GM11168 (cell line): ENCODE data around the gene MPL.

Experiments
- in situ Hi-C: fragments of 300-500 bp; cut with MboI; formaldehyde crosslinking; loops from one replicate; pipeline ENCODE4 v1.12.0; 2022; ENCODE audit warnings: low sequenced_read_pairs; ENCODE audit not compliant: unreplicated experiment

MPL gene

GRCh38 chr1:43321331-43321891 lies 16.2 kb upstream of the MPL start:
- in situ Hi-C loops, result no loop called here

DNA sequence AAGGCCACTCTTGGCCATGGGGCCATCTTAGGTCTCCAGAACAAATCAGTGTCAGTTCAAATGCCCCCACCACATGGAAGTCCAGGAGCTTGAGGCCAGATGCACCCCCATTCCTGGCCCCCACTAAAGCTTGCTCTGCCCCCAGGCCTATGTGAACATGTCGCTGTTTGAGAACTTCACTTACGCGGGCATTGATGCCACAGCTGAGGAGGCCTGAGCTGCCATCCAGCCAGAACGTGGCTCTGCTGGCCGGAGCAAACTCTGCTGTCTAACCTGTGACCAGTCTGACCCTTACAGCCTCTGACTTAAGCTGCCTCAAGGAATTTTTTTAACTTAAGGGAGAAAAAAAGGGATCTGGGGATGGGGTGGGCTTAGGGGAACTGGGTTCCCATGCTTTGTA lies 15.1 kb upstream of the MPL start:
- in situ Hi-C loops, result no loop called here

DNA sequence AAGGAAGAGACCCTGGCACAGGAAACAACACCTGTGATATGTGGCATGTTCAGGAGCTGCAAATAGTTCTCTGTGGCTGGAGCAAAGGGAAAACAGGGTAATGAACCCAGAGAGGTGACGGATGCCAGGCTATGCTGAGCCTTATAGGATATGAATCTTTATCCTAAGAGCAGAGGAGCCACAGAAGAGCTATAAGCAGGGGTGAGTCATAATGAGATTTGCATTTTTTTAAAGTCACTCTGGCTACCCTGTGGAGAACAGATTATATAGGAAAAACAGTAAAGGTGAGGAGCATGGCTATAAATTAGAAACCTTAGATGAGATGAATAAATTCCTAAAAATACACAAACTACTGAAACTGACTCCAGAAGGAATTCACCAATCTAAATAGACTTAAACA lies 12.8 kb upstream of the MPL start:
- in situ Hi-C loops, result no loop called here

DNA sequence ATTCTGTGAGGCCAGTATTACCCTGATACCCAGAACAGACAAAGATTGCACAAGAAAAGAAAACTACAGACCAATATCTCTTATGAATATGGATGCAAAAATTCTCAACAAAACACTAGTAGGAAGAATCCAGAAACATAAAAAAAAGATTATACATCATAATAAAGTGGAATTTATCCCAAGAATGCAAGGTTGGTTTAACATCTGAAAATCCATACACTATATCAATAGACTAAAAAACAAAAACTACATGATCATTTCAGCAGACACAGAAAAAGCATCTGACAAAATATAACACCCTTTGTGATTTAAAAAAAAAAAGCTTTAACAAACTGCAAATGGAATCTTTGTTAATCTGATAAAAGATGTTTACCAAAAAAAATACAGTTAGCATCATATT lies 12.2 kb upstream of the MPL start:
- in situ Hi-C loops, result no loop called here

- in situ Hi-C loops, result no loop called here
Observed at GRCh38 chr1:43327549-43328292, 9.9 kb upstream of the MPL start.

DNA sequence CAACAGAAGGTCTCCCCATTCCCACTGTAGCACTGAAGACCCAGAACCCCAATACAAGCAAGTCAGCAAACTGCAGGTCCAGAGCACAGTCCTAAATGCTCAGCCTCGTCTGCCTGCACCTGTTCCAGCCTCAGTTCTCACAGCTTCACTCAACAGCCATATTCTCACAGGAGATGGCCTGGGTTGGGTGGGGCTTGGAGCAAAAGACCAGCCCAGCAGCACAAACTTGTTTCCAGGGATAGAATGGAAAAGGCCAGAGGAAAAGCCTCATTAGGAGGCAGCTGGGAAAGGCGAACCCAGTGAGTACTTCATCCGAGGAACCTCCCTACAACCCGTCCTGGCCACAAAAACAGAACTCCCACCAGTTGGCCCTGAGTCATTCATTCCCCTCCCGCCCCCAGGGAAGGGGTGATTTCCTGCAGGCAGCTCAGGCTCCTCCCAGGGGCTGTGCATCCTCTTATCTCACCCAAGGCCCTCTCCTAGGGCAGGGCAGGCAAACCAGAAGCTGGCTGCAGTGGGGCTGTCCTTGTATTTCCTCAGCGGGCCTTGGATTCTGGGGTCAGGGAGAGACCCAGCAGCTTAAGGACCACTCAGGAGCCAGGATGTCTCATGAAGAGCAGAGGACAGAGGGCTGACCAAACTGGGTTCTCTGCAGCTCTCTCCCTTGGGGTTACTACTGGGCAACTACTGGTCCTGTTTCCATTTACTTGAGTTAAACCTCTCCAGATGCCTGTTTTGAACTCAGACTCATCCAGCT lies 7.4 kb upstream of the MPL start:
- in situ Hi-C loops, result no loop called here

DNA sequence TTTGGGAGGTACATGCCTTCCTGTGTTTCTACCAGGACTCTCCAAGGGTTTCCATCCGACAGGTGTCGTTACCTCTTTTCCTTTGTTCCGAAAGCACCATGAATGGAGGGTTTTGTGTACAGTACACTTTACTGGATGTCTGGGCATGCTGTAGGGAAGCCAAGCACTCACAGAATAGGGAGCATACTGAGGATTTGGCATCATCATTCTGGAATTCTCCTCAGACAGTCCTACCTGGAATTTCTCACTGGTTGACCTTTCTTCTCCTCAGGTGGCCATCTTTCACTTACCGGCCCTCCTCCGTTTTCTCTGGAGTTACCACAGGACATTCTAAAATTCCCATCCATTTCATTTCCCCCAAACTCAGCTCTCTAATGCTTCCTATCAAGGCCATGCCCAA lies 5.9 kb upstream of the MPL start:
- in situ Hi-C loops, result no loop called here

GRCh38 chr1:43334453-43335205 lies 3.0 kb upstream of the MPL start:
- in situ Hi-C loops, result no loop called here

DNA sequence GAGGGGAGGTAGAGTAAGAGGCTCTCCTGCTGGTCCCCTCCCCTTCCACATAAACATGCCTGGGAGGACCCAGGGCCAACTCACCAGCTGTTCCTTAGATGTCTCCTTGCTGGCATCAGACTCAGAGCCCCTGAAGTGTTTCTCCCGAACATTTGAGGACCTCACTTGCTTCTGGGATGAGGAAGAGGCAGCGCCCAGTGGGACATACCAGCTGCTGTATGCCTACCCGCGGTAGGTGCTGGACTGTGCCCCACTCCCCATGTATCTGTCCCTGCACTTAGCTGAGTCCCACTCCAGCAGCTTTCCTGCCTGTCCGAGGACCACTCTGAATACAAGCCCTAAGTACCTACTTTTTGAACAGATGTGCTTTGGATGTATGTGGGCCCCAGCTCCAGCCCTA lies 383 bp downstream of the MPL start:
- in situ Hi-C loops, result no loop called here

DNA sequence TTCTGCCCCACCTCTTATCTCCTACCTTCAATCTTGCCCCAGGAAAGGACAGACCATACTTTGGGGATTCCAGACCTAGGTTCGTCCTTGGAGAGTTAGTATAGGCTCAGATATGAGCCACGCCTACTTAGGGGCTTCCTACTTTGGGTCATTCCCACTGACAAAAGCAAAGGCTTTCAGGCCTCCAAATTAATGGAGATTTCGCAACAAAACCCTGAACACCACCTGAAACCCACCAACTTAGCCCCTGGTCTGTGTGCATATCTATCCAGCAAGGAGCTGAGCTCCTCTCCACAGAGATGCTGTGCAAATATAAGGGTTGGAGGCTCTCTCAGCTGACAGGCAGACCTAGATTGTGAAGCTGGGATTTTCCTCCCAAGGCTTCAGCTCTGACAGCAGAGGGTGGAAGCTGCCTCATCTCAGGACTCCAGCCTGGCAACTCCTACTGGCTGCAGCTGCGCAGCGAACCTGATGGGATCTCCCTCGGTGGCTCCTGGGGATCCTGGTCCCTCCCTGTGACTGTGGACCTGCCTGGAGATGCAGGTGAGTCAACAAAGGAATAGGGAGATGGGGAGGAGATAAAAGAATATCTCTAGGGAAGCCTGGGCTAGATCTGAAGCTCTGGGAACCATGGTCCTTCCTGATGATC lies 2.1 kb downstream of the MPL start:
- in situ Hi-C loops, result no loop called here

DNA sequence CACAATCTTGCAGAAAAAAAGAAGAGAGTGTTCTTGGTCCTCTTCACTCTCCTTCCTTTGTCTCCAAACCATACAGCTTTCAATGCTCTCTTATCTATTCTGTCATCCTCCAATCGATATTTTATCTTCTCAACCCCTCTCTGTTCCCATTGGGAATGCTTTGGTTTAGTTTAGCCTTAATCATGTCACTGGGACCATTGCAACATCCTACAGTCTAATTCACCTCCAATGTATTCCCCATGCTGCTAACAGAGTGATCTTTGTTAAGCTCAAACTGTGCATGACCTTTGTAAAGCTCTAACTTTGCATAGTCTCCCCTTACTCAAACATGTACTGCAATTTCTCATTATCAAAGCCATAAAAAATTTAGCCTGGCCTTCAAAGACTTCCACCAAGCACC lies 2.9 kb downstream of the MPL start:
- in situ Hi-C loops, result no loop called here

DNA sequence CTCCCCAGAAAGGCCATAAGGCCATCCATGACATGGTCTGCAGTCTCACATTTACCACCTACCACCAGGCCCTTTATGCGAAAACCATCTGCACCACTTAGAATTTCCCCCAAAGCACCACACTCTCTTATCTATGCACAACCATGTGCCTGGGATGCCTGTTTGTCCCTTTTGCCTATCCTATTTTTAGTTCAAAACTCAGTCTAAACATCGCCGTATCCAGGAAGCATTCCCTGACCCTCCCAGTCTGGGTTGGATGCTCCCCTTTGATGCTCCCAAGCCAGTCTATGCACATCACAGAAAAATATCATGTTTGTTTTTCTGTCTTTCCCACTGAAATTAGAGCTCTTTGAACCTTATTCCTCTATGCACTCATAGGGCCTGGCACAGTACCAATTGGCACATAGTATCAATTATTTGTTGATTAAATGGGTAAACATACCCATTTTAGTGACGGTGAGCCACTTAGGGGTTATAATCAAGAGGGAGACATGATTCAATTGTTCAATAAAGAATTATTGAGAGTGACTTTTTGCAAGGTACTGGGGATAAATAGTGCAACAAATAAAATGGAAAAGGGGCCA lies 6.7 kb downstream of the MPL start:
- in situ Hi-C loops, result no loop called here

GRCh38 chr1:43345120-43345519 lies 7.5 kb downstream of the MPL start:
- in situ Hi-C loops, result no loop called here

DNA sequence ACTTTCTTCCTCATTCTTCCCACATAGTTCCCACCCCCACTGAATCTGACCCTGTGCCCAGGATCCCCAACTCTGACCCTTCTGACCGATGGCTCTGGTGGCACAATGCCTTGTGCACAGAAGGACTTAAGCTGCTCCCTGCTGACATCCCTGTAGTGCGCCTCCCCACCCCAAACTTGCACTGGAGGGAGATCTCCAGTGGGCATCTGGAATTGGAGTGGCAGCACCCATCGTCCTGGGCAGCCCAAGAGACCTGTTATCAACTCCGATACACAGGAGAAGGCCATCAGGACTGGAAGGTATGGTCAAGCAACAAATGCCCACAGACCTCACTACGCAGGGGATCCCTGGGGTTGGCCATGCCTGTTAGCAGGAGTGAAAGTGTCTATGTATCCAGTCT lies 9.0 kb downstream of the MPL start:
- in situ Hi-C loops, result no loop called here

DNA sequence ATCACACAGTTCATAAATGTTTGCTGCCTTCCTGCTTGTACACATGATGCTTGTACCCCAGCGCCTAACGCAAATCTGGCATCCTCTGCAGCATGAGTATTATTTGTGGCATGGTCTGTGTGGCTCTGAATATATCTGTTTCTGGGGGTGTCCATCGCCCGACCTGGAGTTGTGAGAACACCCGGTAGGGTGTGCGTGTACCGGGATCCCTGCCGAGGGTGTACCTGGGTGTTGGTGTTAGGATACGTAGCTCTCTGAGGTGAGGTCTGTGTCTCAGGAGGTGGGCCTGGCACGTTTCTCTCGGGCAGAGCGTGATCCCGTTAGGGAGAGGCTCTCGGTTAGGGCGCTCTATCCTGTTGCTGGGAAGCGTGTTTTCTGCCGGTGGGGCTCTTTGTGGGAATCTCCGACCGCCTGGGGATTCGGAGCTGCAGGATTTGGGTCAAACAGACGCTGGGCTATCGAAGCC lies 10.8 kb downstream of the MPL start:
- in situ Hi-C loops, result no loop called here

- in situ Hi-C loops, result no loop called here
Observed at GRCh38 chr1:43348809-43349593, 11.4 kb downstream of the MPL start.

- in situ Hi-C loops, result no loop called here
Observed at GRCh38 chr1:43349594-43350306, 12.1 kb downstream of the MPL start.

DNA sequence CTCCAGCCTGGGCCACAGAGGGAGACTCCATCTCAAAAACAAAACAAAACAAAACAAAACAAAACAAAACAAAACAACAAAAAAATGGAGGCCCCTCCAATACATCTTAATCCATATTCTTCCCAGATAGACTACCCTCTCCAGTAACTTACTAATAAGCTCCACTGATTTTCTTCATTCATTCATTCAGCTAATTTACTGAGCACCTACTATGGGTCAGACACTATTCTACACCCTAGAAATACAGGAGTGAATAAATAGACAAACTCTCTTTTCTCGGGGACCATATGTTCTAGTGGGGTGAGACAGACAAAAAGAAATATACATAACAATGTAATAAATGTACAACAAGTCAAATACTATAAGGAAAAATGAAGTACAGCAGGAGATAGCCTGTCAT lies 13.4 kb downstream of the MPL start:
- in situ Hi-C loops, result no loop called here
